ENCODE data around the gene UBE2F. TPM values are rescaled to one million over a fixed set of nuclear protein-coding genes. Genes with fewer than 3 reads are reported as not detected.

The UBE2F gene
- total and polyA plus RNA-seq, 2 of the 13 experiments (the other 11 are each of a cell fraction or from before 2014, with no cell fraction given) = 35.4 to 73.1 TPM

DNA sequence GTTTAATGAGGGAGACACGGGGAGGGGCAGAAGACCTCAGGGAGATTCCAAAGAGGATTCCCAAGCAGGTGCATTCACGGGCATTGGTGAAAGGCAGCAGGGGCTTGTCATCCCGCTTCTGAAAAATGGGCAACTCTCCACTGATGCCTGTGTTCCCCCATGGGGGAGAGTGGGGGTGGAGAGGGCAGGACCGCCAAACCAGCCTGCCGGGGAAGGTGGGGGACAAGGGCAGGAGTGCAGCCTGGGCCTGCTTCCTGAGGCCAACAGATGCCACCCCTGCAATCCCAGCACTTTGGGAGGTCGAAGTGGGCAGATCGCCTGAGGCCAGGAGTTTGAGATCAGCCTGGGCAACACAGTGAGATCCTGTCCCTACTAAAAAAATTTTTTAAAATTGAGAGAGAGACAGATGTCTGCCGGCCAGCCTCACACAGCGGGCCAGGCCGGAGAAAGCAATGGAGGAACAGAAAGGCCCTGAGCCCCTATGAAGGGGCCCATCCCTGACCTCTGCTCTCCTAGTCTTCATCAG lies 44.8 kb upstream of the UBE2F start:
- H2AFZ ChIP-seq (ENCODE audit: low read length) = no peak overlapping the region

More for the DNA sequence above, 44.8 kb upstream of the UBE2F start:
- in situ Hi-C loops (cut with HindIII; ENCODE audit: extremely low pct_ligation_motif_present, low pct_unique_long_range_greater_than_20kb) (no loop called here), intact Hi-C loops (cut with micrococcal nuclease; ENCODE audit: unreplicated experiment) (no loop called here)
- no peak for ATAC-seq
- WGBS (ENCODE audit: low lambda C conversion rate) = 59% methylated on average over 10 of the region's 10 CpGs
- Histone ChIP-seq H3K4me3 (replicated peaks in 1 of 3; ENCODE audit: insufficient read depth in 1 of 3, low read depth in 2 of 3, low read length in 3 of 3) (no peak overlapping the region), H3K9me3 (ENCODE audit: low read length) (no peaks in the 10 kb centered on the region), H4K20me1 (ENCODE audit: insufficient read depth, low read length) (no peaks in the 10 kb centered on the region), H3K4me2 (ENCODE audit: low read depth, low read length) (no peak overlapping the region), H3K79me2 (ENCODE audit: insufficient read depth, low read length) (no peaks in the 10 kb centered on the region), H3K27me3 (ENCODE audit: control insufficient read depth in 1 of 2, insufficient read depth in 2 of 2, low read length in 2 of 2) (peaks cover 2 to 34% of the 10 kb centered on the region in 2 experiments; a peak in 4 of 5 replicates), H3K27ac (ENCODE audit: extremely low read length, insufficient read depth, low read length) (no peak overlapping the region), H3K9ac (ENCODE audit: insufficient read depth, low read depth, low read length) (no peak overlapping the region), H3K36me3 (replicated peaks in 1 of 2; ENCODE audit: control insufficient read depth in 1 of 2, insufficient read depth in 2 of 2, low read length in 2 of 2) (no peaks in the 10 kb centered on the region), H3K4me1 (ENCODE audit: insufficient read depth, low read length) (peaks cover 8% of the 10 kb centered on the region)
- DNase-seq (ENCODE audit: low spot score) = no peak
- no peak for FAIRE-seq
- CTCF ChIA-PET (ENCODE audit: low intra/inter-chr PET ratio, low total read pairs) = no interaction called here
- TF ChIP-seq ZNF496 (CRISPR knock-in tag; IDR thresholded peaks at IDR 0.05; ENCODE audit: insufficient replicate concordance) (no peak), KLF12 (CRISPR knock-in tag; IDR thresholded peaks at IDR 0.05; ENCODE audit: borderline replicate concordance) (no peak), HMGA1 (CRISPR knock-in tag; conservative IDR thresholded peaks at IDR 0.05) (no peak), ZNF556 (CRISPR knock-in tag; IDR thresholded peaks at IDR 0.05; ENCODE audit: borderline replicate concordance) (no peak), MED1 (CRISPR knock-in tag; IDR thresholded peaks at IDR 0.05) (no peak), ZBTB20 (CRISPR knock-in tag; IDR thresholded peaks at IDR 0.05; ENCODE audit: borderline replicate concordance, low read depth) (no peak), NR1H2 (CRISPR knock-in tag; IDR thresholded peaks at IDR 0.05; ENCODE audit: borderline replicate concordance, low read depth) (no peak), NAIF1 (CRISPR knock-in tag; IDR thresholded peaks at IDR 0.05; ENCODE audit: borderline replicate concordance) (no peak)
- TF ChIP-seq, protein P1, sequence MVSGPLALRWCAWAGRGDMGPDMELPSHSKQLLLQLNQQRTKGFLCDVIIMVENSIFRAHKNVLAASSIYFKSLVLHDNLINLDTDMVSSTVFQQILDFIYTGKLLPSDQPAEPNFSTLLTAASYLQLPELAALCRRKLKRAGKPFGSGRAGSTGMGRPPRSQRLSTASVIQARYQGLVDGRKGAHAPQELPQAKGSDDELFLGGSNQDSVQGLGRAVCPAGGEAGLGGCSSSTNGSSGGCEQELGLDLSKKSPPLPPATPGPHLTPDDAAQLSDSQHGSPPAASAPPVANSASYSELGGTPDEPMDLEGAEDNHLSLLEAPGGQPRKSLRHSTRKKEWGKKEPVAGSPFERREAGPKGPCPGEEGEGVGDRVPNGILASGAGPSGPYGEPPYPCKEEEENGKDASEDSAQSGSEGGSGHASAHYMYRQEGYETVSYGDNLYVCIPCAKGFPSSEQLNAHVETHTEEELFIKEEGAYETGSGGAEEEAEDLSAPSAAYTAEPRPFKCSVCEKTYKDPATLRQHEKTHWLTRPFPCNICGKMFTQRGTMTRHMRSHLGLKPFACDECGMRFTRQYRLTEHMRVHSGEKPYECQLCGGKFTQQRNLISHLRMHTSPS (CRISPR knock-in tag; IDR thresholded peaks at IDR 0.05; ENCODE audit: low read depth) = no peak
- TF ChIP-seq, protein P2, sequence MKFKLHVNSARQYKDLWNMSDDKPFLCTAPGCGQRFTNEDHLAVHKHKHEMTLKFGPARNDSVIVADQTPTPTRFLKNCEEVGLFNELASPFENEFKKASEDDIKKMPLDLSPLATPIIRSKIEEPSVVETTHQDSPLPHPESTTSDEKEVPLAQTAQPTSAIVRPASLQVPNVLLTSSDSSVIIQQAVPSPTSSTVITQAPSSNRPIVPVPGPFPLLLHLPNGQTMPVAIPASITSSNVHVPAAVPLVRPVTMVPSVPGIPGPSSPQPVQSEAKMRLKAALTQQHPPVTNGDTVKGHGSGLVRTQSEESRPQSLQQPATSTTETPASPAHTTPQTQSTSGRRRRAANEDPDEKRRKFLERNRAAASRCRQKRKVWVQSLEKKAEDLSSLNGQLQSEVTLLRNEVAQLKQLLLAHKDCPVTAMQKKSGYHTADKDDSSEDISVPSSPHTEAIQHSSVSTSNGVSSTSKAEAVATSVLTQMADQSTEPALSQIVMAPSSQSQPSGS (CRISPR knock-in tag; IDR thresholded peaks at IDR 0.05) = no peak
- TF ChIP-seq, protein P3, sequence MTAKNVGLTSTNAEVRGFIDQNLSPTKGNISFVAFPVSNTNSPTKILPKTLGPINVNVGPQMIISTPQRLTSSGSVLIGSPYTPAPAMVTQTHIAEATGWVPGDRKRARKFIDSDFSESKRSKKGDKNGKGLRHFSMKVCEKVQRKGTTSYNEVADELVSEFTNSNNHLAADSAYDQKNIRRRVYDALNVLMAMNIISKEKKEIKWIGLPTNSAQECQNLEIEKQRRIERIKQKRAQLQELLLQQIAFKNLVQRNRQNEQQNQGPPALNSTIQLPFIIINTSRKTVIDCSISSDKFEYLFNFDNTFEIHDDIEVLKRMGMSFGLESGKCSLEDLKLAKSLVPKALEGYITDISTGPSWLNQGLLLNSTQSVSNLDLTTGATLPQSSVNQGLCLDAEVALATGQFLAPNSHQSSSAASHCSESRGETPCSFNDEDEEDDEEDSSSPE (CRISPR knock-in tag; IDR thresholded peaks at IDR 0.05) = no peak
- no TSS peak for BruUV-seq (replicated peaks)
- POLR2A ChIA-PET = no interaction called here
